SH-SY5Y (cell line): ENCODE data around the gene ASMTL.

Experiments used
- GATA2 ChIP-seq: IDR thresholded peaks from 2 replicates; pipeline ENCODE4 v1.6.1; 2011; ENCODE audit warnings: mild to moderate bottlenecking, low read depth, low read length
- GATA3 ChIP-seq: IDR thresholded peaks from 2 replicates; pipeline ENCODE4 v1.6.1; 2011; ENCODE audit warnings: low read depth, mild to moderate bottlenecking, low read length, moderate library complexity

GRCh38 chrX:1378306-1378759, 74.4 kb downstream of the ASMTL start:
- no peak for TF ChIP-seq GATA2
- TF ChIP-seq GATA3, result no peak
